GM21717 (cell line): Measurements from ENCODE around the gene PDE4D.
A peak's percentile ranks its signal among the peaks of the same experiment; 100 is the strongest.

Source experiments
- ATAC-seq: cut with Tn5 transposase; IDR thresholded peaks from one replicate; pipeline ENCODE4 v1.9.1; 2021; ENCODE audit warnings: mild to moderate bottlenecking, moderate library complexity; ENCODE audit not compliant: unreplicated experiment

The PDE4D gene

GRCh38 chr5:59132131-59132530 is 761.4 kb downstream of the PDE4D start:
- no peak for ATAC-seq

GRCh38 chr5:59130431-59130830 is 763.1 kb downstream of the PDE4D start:
- ATAC-seq: no peak

GRCh38 chr5:59128646-59129290 is 764.8 kb downstream of the PDE4D start:
- ATAC-seq: no peak

DNA sequence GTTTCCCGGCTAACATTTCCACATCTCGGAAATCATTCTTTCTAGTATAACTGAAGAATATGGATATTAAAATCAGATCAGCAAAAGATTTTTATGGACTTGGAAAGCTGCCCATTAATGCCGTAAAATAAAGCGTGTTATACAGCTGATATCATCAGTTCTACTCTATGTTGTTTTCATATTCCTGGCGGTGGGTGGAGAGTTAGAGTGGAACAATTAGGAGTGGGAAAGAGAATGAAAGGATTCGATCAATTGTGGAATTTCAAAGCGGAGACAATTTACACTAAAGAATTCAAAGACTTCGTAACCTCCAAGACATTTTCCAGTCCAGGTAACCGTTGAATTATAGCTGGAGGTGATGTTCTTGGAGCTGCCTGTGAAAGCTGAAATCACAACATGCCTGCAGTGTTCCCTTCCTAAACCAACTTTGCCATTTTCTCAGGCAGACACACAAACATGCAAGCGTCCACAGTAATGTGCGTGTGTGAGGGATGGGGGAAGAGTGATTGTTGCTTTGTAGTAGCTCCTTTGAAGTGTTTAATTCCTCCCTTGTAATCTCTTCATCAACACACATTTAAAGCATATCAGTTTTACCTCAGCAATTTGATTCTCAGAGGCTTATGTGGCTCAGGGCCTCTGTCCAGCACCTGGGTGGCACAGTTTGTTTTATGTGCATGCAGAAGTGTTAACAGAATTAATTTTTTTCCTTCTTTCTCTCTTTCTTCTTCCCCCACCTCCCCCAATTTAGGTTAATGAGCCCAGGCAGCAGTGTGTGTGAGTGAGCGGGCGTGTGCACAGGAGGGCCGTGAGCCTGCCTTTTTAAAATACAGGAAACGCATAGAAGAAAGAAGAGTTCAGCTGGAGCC is 766.6 kb downstream of the PDE4D start:
- ATAC-seq: peak; percentile 7

DNA sequence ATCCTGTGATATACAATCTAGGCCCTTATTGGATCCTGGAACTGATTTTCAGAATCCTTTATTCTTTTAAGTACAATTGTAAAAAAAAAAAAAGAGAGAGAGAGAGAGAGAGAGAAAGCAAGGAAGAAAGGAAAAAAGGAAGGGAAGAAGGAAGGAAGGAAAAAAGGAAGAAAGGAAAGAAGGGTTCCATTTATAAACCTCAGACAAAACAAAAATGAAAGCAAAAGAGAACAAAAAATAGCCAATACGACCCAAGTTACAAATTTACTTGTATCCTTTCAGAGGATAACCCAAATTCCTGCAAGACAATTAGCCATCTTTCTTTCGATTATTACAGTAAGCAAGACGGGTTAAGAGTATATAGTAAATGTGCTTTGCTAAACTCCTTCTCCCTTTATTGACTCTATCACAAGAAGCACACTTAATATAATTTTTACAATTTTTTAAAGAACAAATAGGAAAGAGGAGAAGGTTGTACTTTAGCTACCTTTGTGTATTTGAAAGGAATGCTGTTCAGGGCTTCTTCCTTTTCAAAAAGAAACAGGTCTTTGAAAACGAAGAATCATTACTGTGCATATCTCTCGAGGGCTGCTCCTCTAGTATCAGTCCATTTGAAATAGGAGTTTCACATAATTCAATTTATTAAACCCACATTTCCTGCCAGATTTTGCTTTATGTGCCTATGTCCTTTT is 767.4 kb downstream of the PDE4D start:
- no peak for ATAC-seq

- no peak for ATAC-seq
Observed at GRCh38 chr5:59125011-59125961, 768.2 kb downstream of the PDE4D start.

GRCh38 chr5:59123595-59124561 is 769.6 kb downstream of the PDE4D start:
- no peak for ATAC-seq

GRCh38 chr5:59119480-59119879 is 774.0 kb downstream of the PDE4D start:
- no peak for ATAC-seq

DNA sequence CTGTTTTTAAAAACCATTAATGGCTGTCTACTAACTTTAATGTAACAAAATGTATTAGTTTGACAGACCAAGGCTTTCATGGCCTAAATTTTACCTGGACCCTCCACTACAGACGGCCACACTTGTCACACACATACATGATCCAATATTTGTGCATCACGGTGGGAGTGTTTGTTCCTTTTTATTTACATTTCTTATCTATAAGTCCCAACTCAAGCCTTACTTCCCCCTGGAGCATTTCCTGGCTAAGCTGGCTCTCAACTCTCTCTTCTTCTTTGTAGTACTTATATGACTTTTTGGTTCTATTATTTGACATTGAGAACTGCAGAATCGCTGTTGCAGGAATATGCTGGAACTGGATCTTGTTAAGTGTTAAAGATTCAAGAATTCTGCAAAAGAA is 776.2 kb downstream of the PDE4D start:
- no peak for ATAC-seq

- ATAC-seq: no peak
Observed at GRCh38 chr5:59116231-59116865, 777.2 kb downstream of the PDE4D start.

DNA sequence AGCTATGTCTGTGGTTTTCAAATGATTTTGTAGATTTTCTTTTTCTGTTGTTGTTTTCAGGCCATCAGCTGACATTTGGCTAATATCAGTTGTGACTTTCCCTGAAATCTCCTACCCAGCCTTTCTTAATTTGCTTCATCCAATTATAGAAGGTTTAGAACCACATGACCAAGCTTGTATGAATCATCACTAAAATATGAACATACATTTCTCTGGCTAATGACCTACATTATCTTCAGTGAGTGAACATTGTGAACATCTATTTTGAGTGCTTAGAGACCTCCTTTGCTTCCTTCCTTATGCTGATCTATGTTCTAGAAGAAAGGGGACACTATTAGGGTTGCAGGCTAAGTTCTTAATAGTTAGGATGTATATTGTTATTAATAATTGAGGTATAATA is 778.2 kb downstream of the PDE4D start:
- ATAC-seq: no peak

GRCh38 chr5:59109383-59109782 is 784.1 kb downstream of the PDE4D start:
- ATAC-seq: no peak

GRCh38 chr5:59107692-59108091 is 785.8 kb downstream of the PDE4D start:
- ATAC-seq: no peak

GRCh38 chr5:59104400-59105127 is 789.0 kb downstream of the PDE4D start:
- ATAC-seq: no peak

- ATAC-seq: no peak
Observed at GRCh38 chr5:59103303-59103702, 790.2 kb downstream of the PDE4D start.

- no peak for ATAC-seq
Observed at GRCh38 chr5:59102437-59102836, 791.1 kb downstream of the PDE4D start.

DNA sequence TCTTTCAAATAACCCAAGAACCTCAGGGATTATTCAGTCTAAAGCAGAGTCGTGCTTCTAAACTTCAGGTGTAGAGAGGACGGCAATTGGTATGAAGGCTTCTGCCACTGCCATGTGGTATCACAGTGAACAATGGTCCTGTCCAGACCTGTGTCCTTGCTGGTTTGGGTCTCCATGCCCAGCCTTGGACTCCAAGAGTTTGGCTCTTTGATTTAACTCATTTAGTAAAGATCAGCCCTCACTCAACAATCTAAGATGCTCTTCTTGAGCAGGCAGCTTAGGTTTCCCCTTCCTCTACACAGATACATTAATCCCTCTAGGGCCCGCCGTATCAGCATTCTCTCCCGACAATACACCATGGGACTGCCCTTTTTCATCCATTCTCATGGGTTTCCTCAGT is 792.7 kb downstream of the PDE4D start:
- ATAC-seq: no peak

- no peak for ATAC-seq
Observed at GRCh38 chr5:59099995-59100345, 793.6 kb downstream of the PDE4D start.
